ENCODE data around the gene CRACDL.
A peak's percentile ranks its signal among the peaks of the same experiment; 100 is the strongest.
"Not testable (repeated sequence)": the region's sequence is repeated elsewhere in the genome, so short reads cannot be mapped to it uniquely, and the experiment has no call there.

The CRACDL gene

DNA sequence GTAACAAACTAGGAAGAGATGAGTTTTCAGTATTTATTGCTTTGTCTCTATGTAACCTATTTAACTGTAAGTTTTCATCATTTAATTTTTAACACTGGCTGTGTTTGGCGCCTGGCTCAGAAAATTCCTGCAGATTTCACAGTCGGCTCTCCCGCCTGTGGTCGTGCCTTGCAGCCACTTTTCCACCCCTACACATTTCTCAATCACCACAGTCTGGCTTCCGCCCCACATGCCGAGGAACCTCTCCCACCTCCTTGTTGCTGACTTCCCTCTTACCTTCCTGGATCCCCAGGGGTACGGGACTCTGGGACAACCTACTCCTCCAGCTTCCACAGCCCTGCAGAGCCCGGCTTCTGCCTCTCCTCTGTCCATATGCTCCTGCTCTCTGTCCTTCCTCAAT is 163.5 kb downstream of the CRACDL start:
- DNase-seq: no peak

DNA sequence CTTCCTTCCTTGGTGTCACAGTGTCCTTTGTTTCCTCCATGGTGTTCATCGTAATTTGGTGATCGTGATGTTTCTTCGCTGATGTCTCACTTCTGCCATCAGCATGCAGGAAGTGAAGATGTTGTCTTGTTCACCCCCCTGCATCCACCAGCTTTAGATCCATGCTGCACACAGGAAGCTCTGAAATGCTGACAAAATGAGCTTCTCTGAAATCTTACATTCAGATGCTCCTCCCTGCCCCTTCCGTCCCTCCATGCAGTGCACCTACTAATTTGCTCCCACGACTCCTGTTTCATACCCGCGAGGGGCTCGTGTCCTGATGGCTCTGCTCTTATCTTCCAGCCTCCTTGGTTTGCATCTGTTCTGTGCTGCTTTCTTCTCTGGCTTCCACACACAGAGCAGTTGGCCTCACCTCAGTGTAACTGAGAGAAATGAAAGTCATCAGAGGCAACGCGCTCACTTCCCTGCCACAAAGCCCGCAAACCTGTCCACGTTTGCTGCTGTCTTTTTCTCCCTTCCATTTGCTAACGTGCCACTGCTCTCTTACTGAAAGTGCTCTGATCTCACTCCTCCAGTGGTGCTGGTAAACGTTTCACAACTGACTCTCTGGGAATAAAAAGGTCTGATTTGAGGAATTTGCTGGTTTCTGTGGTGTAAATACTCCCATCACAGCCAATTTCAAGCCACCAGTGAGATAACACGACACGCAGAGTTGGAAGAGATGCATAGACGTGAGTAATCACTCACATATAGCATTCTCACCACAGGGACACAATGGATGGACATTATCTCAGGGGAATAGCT is 164.1 kb downstream of the CRACDL start:
- DNase-seq: peak in 2 of 3 donors; percentile 44 to 59

DNA sequence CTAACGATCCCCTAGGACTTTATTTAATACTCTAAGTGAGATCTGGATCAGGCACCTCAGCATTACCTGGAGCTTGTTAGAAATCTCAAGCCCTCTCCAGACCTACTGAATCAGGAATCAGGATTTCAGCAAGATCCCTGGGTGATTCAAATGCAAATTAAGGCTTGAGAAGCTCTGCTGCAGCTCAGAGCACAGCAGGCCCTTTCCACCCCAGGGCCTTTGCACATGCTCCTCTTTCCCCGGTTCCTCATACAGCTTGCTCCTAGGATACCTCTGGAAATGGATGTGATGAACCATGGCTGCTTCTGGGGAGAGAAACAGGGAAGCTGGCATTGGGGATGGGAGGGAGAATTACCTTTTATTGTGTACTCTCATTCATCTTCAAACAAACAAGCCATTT is 164.8 kb downstream of the CRACDL start:
- no peak for DNase-seq

DNA sequence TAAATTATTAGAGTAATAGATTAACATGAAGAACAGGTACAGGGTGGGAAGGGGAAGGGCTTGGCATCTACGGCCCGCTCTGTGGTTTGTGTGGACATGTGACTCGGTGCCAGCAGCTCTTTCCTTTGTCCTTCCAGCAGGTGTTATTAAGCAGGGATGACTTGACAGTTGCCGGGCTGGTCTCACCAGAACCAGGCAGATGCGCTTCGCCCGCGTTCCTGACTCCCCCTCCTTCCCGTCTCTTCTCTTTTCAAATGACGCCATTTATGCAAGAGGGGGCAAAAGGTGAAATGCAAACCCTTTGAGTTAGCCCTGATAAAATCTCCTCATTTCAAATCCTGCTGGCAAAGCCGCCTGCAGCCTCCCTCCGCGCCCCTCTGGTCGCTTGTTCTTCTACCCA is 166.2 kb downstream of the CRACDL start:
- DNase-seq: no peak

DNA sequence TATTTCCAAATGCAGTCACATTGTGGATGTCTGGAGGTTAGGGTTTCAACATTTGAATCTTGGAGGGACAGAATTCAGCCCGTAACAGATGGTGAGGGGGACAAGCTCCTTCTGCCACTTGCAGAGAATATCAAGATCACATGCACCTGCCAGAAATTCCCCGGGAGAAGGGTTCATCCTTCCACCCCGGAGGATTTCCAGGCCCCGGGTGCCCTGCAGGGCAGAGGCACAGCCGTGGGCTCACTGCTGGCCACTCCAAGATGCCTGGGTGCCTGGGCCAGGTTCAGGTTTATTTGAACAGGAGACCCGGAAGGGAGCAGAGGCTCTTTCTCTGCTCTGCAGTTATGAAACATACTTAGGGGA is 166.9 kb downstream of the CRACDL start:
- DNase-seq: no peak

DNA sequence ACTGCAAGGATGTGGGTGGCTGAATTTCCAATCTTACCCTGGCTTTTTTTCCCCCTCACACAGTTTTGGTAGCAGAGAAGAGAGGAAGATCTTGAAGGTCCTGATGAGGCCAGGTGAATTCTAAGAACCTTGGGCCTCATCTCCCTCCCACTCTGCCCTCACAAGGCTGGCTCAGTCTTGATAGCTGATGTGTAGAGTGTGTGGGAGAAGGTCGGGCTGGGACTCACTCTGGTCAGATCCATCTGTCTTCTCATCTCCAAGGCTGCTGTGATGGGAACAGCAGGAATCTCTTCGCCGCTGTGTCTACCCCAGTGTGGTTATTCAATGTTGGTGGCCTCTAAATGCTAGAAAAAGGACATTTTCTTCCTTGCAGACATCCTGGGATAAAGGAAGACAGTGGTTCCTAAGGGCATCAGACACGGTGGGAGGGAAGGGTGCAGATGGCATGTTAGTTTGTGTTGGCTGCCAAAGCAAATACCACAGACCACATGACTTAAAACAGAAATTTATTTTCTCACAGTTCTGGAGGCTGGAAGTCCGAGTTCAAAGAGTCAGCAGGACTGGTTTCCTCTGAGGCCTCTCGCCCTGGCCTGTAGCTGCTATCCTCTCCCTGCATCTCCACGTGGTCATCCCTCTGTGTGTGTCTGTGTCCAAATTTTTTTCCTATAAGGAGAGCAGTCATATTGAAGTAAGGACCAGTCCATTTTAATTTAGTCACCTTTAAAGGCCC is 167.5 kb downstream of the CRACDL start:
- DNase-seq: peak; percentile 74 to 86 (median 84)

DNA sequence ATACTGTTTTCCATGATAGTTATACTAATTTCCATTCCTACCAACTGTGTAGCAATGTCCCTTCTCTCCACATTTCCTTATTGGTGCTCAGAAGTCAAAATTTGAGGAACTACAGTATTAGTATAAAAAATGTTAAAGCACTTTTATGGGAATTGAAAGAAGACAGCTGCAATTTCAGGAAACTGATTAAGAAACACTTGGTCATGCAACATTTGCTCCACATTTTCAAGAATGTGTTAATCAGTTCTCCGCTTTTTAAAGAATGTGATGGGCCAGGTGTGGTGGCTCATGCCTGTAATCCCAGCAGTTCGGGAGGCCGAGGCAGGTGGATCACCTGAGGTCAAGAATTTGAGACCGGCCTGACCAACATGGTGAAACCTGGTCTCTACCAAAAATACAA is 171.5 kb downstream of the CRACDL start:
- peak; percentile 54 to 89 (median 81) for DNase-seq

DNA sequence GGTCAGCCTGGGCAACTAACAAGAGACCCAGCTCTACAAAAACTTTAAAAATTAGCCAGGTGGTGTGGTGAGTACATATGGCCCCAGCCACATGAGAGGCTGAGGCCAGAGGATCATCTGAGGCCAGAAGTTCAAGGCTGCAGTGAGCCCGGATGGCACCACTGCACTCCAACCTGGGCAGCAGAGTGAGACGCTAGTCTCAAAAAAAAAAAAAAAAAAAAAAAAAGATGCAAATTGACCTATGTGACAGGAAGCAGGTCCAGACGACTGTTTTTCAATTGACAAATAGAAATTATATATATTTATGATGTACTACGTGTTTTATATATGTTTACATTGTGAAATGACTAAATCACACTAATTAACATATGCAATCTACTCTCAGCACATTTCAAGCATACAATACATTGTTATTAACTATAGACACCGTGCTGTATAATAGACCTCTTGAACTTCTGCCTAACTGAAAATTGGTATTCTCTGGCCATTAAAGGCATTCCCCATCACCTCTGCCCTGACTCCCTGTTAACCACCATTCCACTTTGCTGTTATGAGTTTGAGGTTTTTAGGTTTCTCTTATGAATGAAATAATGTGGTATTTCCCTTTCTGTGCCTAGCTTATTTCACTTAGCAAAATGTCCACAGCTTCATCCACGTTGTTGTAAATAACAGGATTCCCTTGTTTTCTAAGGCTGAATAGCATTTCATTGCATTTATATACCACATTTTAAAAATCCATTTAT is 172.6 kb downstream of the CRACDL start:
- no peak for DNase-seq

DNA sequence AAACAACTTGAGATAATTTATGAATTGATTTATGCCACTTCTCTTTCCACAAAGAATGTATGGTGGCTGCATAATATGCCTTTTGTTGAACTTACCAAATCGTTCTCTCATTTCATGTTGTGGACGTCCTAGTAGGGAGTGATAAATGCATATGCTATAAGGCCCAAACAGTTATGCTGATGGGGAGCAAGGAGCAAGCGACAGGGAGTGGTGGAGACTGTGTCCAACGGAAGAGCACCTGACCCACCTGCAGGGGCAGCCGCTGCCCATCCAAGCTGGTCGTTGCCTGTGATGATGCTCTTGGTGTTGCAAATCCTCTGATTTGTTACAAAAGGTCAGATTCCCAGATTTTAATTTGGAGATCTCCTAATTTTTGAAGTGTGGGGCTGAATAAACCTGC is 174.1 kb downstream of the CRACDL start:
- DNase-seq: no peak

DNA sequence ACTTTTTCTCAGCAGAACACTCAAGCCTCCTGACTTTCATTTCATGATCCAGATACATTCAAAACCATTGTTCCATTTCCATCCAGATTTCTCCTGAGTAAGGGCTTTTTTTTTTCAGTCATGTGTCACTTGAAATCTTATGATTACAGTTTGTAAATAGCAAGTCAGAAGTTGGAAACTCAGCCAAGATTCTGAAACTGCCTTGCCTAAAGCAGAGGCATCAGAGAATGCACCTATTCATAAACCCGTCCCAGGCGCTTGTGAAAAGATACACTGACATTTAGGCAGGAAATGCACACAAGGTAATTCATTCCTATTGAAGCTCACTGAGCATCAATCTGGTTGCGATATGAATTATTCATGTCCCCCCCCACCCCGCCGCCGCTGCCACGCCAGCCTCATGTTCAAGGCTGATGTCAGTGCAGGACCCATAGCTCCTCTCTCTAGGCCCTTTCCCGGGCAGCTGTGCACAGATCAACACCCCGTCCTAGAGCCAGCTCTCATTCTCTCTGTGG is 174.7 kb downstream of the CRACDL start:
- peak in 2 of 3 donors; percentile 48 to 52 for DNase-seq

DNA sequence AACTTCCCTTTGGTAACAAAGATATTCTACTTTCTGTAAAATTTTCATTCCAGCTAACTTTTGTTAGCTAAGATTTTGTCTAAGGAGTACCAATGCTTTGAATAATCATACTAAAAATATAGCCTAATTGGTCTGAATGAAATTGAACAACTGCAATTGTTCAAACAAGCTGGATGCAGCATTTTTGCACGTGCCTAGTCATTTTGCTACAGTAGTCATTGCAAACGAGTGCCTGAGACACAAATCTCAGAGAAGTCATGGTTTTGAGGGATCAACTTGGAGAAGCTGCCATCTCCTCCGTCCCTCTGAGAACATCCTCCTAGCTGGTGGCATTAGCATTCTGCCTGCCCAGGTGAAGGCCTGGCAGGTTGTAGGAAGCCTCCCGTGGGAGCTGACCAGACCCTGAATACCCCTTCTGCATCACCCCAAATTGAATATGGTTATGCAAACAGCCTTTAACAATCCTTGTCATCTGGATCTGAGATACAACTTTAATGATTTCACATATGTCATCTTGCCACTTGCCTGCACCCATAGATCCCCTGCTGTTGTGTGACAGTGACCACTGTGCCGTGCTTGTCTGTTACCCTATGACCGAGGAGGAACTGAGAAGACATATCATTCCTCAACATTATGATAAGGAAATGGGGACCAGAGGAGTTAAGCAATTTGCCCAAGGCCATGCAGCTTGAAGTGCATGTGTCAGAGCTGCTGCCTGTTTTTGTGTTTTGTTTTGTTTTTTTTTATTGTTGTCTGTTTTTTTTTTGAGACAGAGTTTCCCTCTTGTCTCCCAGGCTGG is 176.0 kb downstream of the CRACDL start:
- DNase-seq: peak; percentile 53 to 71 (median 67)

DNA sequence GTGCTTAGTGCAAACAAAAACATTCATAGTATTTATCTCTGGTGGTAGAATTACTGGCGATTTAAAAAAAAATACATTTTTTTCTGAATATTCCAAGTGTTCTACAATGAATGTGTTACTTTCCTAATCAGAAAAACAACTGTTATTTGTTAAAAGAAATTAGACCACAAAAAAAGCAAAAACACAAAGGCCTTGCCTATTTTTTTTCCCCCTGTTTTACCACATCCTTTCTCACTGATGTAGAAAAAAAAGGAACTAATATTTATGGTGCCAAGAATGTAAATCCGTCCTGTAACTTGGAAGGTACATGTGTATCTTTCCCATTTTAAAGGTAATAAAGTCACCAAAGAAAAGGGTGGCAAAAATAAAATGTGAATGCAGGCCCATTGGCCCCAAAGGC is 176.7 kb downstream of the CRACDL start:
- no peak for DNase-seq

DNA sequence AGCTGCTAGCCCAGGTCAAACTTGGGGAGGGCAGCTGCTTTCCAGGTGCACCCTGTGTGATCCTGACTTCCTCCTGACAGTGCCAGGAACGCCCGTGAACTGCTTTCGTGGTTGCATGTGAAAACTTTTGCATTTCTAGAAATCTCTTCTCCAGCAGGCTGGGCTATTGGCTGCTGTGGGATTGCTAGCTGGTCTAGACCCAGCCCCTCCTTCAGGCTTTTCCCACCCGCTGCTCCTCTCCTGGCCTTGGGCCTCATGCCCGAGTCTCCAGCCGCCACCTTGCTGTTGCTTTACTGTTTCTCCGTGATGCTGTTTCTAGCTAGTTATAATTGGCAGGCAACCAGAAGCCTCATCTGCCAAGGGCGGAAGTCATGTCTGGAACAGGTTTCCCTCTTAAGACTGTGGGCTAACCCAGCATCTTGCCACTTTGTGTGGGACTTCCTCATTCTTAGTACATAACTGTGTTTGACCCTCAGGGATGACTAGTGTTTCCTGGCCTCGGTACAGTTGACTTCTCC is 178.1 kb downstream of the CRACDL start:
- peak; percentile 87 to 95 (median 92) for DNase-seq

DNA sequence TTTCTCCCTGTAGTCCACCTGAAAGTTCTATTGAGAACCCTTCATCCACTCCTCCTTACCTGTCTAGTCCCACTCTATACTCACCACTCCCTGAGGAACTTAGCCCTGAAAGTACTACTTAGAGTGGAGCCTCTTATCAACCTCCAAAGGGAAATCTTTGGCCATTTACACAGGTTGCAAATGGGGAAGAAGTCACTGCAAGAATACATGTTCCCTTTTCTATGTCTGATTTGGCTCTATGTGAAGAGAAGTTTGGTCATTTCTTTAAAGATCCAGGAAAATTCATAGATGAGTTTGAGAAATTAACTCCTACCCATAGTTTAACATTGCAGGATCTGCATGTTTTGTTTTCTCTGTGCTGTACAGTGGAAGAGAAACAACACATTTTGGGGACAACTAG is 182.2 kb downstream of the CRACDL start:
- peak in 1 of 3 donors; percentile 47 for DNase-seq

DNA sequence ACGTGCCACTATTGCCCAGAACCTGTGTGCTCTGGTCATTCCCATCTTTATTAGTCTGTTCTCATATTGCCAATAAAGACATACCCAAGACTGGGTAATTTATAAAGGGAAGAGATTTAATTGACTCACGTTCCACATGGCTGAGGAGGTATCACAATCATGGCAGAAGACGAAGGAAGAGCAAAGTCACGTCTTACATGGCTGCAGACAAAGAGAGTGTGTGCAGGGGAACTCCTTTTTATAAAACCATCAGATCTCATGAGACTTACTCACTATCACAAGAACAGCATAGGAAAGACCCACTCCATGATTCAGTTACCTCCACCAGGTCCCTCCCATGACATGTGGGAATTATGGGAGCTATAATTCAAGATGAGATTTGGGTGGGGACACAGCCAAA is 183.3 kb downstream of the CRACDL start:
- DNase-seq: not testable (repeated sequence)

DNA sequence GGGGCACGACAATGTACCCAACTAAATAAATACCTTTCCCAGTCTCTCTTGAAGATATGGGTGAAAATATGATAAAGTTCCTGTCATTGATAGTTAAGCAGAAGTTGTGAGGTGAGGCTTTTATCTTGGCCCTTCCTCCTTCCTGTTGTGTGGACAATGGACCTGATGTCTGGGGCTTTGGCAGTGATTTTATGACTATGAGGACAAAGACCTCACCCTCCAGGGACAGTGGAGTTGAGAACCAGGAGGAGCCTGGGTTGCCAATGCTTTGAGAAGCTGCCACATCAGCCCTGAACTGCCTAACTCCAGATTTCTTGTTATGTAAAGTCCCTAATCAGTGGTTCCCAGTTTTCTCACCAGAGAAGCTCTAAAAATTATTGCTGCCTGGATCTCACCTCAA is 184.3 kb downstream of the CRACDL start:
- no peak for DNase-seq

DNA sequence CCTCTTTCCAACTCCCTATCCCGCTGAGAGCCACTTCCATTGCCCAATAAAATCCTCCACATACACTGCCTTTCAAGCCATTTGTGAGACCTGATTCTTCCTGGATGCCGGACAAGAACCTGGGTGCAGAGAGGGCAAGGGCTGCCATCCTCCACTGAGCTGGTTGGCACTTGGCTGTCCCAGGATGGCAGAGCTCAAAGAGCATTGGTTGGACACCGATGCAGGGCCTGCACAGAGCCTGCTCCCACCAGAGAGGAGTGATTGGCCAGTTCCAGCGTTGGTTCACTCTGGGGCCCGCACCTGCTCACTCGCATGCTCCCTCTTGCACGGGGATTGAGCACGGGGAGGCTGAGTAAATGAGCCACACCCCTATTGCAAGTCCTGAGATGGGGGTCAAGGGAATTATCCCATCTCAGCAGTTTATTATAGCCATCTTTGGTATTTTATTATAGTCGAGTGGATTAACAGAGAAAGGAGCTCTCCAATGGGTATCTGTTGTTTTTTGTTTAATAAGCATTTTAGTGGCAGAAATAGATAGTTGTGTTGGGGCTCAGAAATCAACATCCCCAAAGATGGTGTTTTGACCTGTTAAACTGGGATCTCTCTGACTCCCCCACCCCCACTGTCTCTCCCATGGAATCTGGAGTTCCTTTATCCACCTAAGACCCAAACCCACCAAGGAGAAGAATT is 185.3 kb downstream of the CRACDL start:
- no peak for DNase-seq

DNA sequence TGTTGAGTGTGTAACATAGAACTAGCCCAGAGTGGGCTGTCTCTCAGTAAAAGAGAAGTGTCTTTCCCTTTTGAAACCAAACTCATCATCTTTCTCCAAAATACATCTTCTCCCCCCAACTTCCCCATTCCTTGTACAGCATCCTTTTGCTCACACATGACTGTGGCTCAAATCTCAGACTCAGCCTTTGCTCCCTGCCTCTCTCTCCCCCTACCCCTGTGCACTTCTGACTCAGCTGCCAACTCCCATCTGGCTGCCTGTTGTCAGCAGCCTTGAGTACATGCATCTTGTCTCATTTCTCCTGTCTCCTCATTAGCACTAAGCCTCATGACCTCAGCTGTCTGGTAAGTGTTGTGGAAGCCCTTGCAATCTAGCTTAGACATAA is 187.0 kb downstream of the CRACDL start:
- DNase-seq: peak; percentile 88 to 96 (median 92)

DNA sequence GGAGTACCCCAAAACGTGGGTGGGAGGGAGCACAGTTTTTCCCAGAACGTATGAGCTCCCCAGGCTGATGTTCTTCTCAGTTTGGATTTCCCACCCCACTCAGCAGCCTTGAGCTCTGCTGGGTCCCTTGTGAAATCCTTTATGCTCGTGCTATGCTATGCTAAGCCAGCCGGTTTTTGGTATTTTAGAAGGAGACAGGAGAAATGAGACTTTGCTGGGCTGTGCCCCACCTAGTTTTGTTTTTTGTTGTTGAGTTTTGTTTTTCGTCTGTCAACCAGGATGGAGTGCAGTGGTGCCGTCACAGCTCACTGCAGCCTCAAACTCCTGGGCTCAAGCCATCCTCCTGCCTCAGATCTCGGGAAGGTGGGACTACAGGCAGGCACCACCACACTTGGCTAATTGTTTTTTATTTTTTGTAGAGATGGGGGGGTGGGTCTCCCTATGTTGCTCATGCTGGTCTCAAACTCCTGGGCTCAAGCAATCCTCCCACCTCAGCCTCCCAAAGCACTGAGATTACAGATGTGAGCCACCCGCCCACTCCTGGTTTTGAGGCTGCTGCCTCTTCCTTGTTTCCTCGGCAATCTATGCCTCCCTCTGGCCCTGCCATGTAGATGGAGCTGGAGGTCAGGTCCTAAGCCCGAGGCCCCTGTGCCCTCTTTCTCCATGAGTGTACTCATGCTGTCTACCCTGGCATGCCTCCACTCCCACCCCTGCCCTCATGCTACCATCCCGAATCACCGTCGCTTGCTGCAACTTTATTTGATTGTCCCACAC is 187.5 kb downstream of the CRACDL start:
- DNase-seq: no peak

DNA sequence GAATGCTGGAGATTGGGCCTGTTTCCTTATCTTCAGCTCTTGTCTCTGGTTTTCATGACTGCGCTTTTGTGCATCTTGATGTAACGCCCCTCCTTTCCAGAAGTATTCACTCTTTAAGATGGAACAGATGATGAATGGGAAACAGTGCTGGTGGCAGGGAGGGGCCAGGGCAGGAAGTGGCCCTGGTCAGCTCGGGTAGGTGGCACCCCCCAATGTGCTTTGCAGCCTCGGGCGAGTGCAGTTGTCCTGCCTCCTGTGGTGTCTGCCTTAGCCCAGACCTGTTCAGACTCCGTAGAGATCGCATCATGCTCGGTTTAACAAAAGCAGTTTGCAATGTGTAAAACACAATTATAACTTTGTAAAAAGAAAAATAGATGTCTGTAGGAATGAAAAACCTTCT is 188.1 kb downstream of the CRACDL start:
- no peak for DNase-seq

DNA sequence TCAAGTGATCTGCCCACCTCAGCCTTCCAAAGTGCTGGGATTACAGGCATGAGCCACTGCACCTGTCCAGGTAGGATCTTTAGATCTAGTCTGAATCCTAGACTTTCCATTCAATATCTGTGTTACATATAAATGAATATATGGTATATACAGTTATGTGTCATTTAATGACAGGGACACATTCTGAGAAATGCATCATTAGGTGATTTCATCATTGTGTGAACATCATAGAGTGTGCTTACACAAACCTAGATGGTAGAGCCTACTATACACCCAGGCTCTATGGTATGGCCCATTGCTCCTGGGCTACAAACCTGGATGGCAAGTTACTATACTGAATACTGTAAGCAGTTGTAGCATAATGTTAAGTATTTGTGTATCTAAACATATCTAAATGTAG is 189.6 kb downstream of the CRACDL start:
- no peak for DNase-seq
